HG03060 (cell line): ENCODE results near the gene TUBGCP6.

Source experiments
- ATAC-seq: cut with Tn5 transposase; IDR thresholded peaks from one replicate; pipeline ENCODE4 v1.9.1; 2021; ENCODE audit warnings: low read depth, moderate number of reproducible peaks; ENCODE audit not compliant: unreplicated experiment

The TUBGCP6 gene

GRCh38 chr22:50244420-50245213 lies at the start of gene TUBGCP6:
Gene TUBGCP6 (minus strand): TSS chr22:50245023. CDS start chr22:50244459, 564 bp downstream.
- peak; percentile 56 for ATAC-seq

- no peak for ATAC-seq
Observed at GRCh38 chr22:50294319-50294656, 49.5 kb upstream of the TUBGCP6 start.

- no peak for ATAC-seq
Observed at GRCh38 chr22:50293441-50294318, 48.9 kb upstream of the TUBGCP6 start.

GRCh38 chr22:50292643-50293440 lies 48.0 kb upstream of the TUBGCP6 start:
- no peak for ATAC-seq

- no peak for ATAC-seq
Observed at GRCh38 chr22:50289942-50290630, 45.3 kb upstream of the TUBGCP6 start.

- ATAC-seq, result no peak
Observed at GRCh38 chr22:50289151-50289941, 44.5 kb upstream of the TUBGCP6 start.

- ATAC-seq, result no peak
Observed at GRCh38 chr22:50287731-50288130, 42.9 kb upstream of the TUBGCP6 start.

- ATAC-seq, result no peak
Observed at GRCh38 chr22:50286701-50287318, 42.0 kb upstream of the TUBGCP6 start.

- ATAC-seq, result no peak
Observed at GRCh38 chr22:50286275-50286674, 41.5 kb upstream of the TUBGCP6 start.

- ATAC-seq, result no peak
Observed at GRCh38 chr22:50285568-50286229, 40.9 kb upstream of the TUBGCP6 start.

- ATAC-seq, result no peak
Observed at GRCh38 chr22:50284479-50284878, 39.7 kb upstream of the TUBGCP6 start.

GRCh38 chr22:50283821-50284220 lies 39.0 kb upstream of the TUBGCP6 start:
- no peak for ATAC-seq

GRCh38 chr22:50282361-50283155 lies 37.7 kb upstream of the TUBGCP6 start:
- ATAC-seq, result no peak

- ATAC-seq, result no peak
Observed at GRCh38 chr22:50281957-50282356, 37.1 kb upstream of the TUBGCP6 start.

GRCh38 chr22:50281384-50281760 lies 36.5 kb upstream of the TUBGCP6 start:
- ATAC-seq, result no peak

- no peak for ATAC-seq
Observed at GRCh38 chr22:50280708-50281383, 36.0 kb upstream of the TUBGCP6 start.

- no peak for ATAC-seq
Observed at GRCh38 chr22:50280022-50280707, 35.3 kb upstream of the TUBGCP6 start.
